ENCODE data around the gene ITGB5.
"Not testable (repeated sequence)": the region's sequence is repeated elsewhere in the genome, so short reads cannot be mapped to it uniquely, and the experiment has no call there.

ITGB5 gene

DNA sequence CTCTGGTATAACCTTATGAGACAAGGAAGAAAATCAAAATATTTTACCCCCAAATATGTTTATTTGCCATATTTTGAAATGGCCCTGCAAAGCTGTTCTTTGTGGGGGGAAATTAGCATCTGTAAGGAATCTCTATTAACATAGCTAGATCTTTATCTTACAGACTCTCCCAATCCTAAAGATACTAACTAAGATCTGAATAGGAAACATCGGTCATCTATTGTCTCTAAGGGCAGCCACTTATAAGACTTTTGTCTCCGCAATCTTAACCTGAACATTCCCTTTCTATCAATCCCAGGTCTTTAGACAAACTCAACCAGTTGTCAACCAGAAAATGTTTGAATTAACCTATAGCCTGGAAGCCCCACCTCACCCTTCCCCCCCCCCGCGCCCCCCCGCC, 135.7 kb downstream of the ITGB5 start:
- no peaks in the 10 kb centered on the region for H3K9me3 Mint-ChIP-seq
- no peak for DNase-seq
- H3K27ac Mint-ChIP-seq: no peak overlapping the region
- no peak overlapping the region for H3K4me3 Mint-ChIP-seq
- H3K27me3 Mint-ChIP-seq: no peaks in the 10 kb centered on the region
- peaks cover 12% of the 10 kb centered on the region for H3K36me3 Mint-ChIP-seq (ENCODE audit: low read depth)
- no peaks in the 10 kb centered on the region for H3K4me1 Mint-ChIP-seq (ENCODE audit: low read depth)

DNA sequence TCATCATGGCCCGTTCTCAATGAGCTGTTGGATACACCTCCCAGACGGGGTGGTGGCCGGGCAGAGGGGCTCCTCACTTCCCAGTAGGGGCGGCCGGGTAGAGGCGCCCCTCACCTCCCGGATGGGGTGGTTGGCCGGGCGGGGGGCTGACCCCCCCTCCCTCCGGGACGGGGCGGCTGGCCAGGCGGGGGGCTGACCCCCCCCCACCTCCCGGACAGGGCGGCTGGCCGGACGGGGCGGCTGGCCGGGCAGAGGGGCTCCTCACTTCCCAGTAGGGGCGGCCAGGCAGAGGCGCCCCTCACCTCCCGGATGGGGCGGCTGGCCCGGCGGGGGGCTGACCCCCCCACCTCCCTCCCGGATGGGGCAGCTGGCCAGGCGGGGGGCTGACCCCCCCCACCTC, 137.3 kb downstream of the ITGB5 start:
- not testable (repeated sequence) for H3K27ac Mint-ChIP-seq; H3K4me1 Mint-ChIP-seq (ENCODE audit: low read depth); H3K27me3 Mint-ChIP-seq; H3K4me3 Mint-ChIP-seq; H3K9me3 Mint-ChIP-seq; DNase-seq
- H3K36me3 Mint-ChIP-seq (ENCODE audit: low read depth): peaks cover 28% of the 10 kb centered on the region

DNA sequence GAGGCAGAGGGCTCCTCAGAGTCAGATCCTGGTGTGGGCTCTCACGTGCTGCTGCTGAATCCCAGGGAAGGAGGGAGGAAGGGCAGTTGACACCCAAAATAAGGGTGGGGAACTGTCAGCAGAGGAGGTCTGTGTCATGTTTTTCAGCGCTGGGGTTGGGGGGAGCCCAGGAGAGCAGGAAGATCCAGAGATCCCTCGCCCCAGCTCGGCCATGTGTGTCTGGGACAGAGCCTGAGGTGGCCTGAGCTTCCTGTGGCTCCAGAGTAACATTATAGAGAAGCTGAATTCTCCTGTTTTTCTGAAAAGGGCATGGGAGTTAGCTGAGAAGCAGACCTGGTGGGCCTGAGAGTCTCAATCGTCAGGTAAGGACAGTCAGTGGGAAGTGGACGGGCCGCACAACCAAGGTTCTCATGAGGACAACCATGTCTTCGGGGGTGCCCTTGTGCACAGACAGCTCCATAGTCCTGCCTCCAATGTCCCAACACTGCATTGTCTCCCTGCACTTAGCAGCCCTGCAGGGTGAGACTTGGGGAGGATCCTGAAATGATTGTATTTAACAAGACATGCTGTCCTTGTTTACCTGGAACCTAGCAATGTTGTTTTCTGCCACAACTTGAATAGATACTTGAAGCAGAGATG, 138.5 kb downstream of the ITGB5 start:
- H3K9me3 Mint-ChIP-seq: no peaks in the 10 kb centered on the region
- no peak overlapping the region for H3K4me3 Mint-ChIP-seq
- no peaks in the 10 kb centered on the region for H3K4me1 Mint-ChIP-seq (ENCODE audit: low read depth)
- H3K27ac Mint-ChIP-seq: peak overlapping the region; percentile 34
- no peak for DNase-seq
- H3K27me3 Mint-ChIP-seq: no peaks in the 10 kb centered on the region
- H3K36me3 Mint-ChIP-seq (ENCODE audit: low read depth): peaks cover 40% of the 10 kb centered on the region

DNA sequence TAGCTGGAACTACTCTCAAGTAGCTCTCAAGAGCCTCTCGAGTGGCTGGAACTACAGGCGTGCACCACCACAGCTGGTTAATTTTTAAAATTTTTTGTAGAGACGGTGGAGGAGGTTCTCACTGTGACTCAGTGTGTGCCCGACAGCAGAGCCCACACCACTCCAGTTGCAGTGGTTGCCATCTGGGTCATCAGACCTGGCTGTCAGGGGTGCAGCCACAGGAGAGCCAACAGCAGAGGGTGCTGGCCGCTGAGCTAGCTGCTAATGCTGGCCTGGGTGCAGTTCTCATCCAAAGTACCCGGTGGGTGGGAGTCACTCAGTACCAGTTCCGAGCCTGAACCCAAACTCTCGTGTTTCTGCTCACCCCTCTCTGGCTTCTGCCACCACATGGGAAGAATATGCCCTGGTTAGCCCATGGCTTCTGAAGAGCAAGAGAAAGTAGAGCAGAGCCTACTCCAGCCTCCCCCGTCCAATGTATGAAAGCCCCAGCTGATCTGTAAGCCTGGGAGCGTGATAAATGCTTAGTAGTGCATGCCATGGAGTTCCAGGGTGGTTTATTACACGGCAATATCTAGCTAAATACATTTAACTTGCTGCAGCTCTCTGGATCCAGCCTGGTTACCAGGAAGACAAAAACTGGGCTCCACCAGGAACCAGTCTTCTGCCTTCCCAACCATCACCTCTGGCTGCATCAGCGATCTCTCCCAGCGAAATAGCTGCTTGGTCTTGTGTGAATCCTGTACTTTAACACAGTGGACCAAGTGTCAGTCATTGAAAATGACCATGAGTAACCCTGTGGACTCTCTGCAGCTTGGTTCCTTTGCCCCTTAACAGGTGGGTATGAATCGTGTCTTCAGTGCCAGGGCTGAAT, 139.8 kb downstream of the ITGB5 start:
- no peak overlapping the region for H3K4me3 Mint-ChIP-seq

DNA sequence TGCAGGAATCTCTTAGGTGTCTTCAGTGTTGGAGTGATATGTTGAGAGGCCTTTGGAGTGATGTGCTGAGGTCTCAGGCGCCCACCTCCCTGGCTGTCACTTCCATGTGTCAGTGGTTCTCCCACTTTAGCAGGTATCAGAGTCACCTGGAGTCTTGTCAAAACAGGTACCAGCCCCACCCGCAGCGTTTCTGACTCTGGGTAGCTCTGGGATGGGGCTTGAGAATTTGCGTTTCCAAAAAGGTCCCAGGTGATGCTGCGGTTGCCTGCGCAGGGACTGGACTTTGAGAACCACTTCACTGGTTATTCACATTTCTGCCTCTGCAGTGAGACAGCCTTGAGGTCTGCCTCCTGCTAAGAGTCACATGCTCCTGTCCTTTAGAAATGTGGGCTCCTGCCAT, 141.4 kb downstream of the ITGB5 start:
- Mint-ChIP-seq H3K4me3 (no peak overlapping the region), H3K27ac (peak overlapping the region; percentile 38), H3K36me3 (ENCODE audit: low read depth) (peaks cover 67% of the 10 kb centered on the region), H3K4me1 (ENCODE audit: low read depth) (no peaks in the 10 kb centered on the region), H3K27me3 (no peaks in the 10 kb centered on the region), H3K9me3 (no peaks in the 10 kb centered on the region)
- DNase-seq: no peak

More for the DNA sequence above, 139.8 kb downstream of the ITGB5 start:
- H3K27ac Mint-ChIP-seq: no peak overlapping the region
- no peaks in the 10 kb centered on the region for H3K9me3 Mint-ChIP-seq
- H3K36me3 Mint-ChIP-seq (ENCODE audit: low read depth): peaks cover 51% of the 10 kb centered on the region
- H3K27me3 Mint-ChIP-seq: no peaks in the 10 kb centered on the region
- no peak for DNase-seq
- no peaks in the 10 kb centered on the region for H3K4me1 Mint-ChIP-seq (ENCODE audit: low read depth)

DNA sequence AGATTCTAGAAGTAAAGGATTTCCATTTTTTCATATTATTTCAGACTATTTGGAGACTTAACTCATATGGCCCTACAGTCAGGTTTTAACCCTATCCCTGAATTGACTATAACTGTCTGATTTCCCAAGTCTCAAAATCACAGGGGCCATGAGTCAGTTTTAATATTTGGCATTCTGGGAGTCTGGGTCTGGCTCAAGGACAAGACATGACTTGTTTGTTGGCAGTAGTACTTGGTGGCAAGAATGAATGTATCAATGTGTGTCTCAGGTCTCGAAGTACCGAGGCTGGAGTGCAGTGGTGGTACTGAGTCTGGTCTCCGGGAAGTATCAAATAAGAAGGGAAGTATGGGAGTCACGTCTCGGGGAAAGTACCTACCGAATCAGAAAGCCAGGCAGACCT, 146.1 kb downstream of the ITGB5 start:
- no peaks in the 10 kb centered on the region for H3K27me3 Mint-ChIP-seq
- H3K4me1 Mint-ChIP-seq (ENCODE audit: low read depth): peaks cover 25% of the 10 kb centered on the region
- no peak overlapping the region for H3K27ac Mint-ChIP-seq
- no peak overlapping the region for H3K4me3 Mint-ChIP-seq
- peaks cover 94% of the 10 kb centered on the region for H3K36me3 Mint-ChIP-seq (ENCODE audit: low read depth)
- H3K9me3 Mint-ChIP-seq: no peaks in the 10 kb centered on the region
- DNase-seq: no peak

DNA sequence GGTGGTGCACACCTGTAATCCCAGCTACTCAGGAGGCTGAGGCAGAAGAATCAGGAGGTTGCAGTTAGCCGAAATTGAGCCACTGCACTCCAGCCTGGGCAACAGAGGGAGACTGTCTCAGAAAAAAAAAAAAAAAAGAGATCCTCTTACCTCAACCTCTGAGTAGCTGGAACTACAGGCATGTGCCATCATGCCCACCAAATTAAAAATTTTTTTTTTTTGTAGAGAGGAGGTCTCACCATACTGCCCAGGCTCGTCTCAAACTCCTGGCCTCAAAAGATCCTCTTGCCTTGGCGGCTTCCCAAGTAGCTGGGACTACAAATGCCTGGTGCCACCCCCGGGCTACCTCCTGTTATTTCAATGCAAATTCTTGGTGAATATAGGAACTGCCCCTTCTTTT, 155.4 kb downstream of the ITGB5 start:
- peak overlapping the region; percentile 57 for H3K27ac Mint-ChIP-seq
- peaks cover 9% of the 10 kb centered on the region for H3K27me3 Mint-ChIP-seq
- H3K4me3 Mint-ChIP-seq: peak overlapping the region; percentile 99
- DNase-seq: no peak
- H3K9me3 Mint-ChIP-seq: no peaks in the 10 kb centered on the region
- H3K36me3 Mint-ChIP-seq (ENCODE audit: low read depth): peaks cover 58% of the 10 kb centered on the region
- H3K4me1 Mint-ChIP-seq (ENCODE audit: low read depth): peaks cover 33% of the 10 kb centered on the region

DNA sequence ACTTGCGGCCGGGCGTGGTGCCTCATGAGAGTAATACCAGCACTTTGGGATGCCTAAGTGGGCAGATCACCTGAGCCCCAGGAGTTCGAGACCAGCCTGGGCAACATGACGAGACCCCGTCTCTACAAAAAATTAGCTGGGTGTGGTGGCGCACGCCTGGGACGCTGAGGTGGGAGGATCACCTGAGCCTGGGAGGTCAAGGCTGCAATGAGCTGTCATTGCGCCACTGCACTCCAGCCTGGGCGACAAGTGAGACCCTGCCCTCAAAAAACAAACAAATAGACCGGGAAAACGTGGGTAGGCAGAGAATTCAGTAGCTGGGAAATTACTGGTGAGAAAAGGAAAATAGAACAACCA, 156.2 kb downstream of the ITGB5 start:
- Mint-ChIP-seq H3K4me3 (peak overlapping the region; percentile 99), H3K9me3 (no peaks in the 10 kb centered on the region), H3K27me3 (peaks cover 12% of the 10 kb centered on the region), H3K4me1 (ENCODE audit: low read depth) (peaks cover 33% of the 10 kb centered on the region), H3K27ac (peak overlapping the region; percentile 99), H3K36me3 (ENCODE audit: low read depth) (peaks cover 50% of the 10 kb centered on the region)
- no peak for DNase-seq

DNA sequence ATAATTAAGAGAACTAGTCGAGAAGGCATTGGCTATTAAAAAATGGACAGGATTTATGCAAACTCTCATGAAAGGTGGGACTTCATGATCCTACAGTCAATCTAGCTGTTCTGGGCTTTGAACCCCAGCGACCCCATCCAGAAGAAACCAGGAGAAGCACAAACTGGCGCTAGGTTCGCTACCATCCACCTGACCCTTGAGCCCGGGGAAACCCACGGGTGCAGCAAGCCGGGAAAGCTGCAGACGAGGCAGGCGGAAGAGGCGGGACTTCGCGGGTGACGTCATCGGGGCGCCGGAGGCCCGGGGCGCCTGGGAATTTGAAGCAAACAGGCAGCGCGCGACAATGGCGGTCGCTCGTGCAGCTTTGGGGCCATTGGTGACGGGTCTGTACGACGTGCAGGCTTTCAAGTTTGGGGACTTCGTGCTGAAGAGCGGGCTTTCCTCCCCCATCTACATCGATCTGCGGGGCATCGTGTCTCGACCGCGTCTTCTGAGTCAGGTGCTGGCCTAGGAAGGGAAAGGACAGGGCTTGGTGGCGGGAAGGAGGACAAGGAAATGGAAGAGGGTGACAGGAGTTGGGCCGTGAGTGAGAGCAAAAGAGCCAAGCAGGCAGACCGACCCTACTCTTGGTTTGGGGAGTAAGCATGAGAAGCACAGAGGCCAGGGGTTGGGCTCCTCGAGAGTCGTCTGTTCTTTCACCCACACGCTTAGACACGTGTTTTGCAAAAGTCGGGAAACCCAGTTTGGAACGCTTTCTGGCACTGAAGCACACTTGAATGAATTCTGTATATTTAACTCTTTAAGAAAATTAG, 156.8 kb downstream of the ITGB5 start, which contains the start of gene UMPS:
Gene UMPS (plus strand): TSS at position 324 of the 812 bp plus-strand sequence. CDS start 20 bp downstream, at position 344.
- peak; percentile 96 for DNase-seq
- peak within 1 kb of the TSS; percentile 99 for H3K4me3 Mint-ChIP-seq
- H3K36me3 Mint-ChIP-seq (ENCODE audit: low read depth): peaks cover 44% of the 10 kb centered on the region
- peaks cover 18% of the 10 kb centered on the region for H3K27me3 Mint-ChIP-seq
- peak within 1 kb of the TSS; percentile 99 for H3K27ac Mint-ChIP-seq
- H3K4me1 Mint-ChIP-seq (ENCODE audit: low read depth): peaks cover 32% of the 10 kb centered on the region
- H3K9me3 Mint-ChIP-seq: no peaks in the 10 kb centered on the region

DNA sequence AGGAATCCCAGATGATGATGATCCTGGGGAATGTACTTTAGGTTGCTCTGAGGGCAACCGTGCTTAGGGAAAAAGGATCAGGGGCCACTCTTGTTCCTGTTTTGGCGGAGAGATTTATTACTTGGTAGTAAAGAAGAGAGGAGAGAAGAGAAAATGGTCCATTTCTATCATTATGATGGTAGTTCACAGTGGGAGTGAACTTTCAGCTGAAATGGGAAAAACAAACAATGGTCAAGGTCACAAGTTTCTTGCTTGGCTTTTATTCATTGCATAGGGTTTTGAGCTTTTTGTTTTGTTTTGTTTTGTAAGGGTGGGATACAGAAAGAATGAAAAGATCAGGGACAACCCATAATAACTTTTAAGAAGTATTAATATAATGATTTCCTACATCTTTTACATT, 164.6 kb downstream of the ITGB5 start:
- H3K27me3 Mint-ChIP-seq: peaks cover 44% of the 10 kb centered on the region
- no peak overlapping the region for H3K27ac Mint-ChIP-seq
- H3K9me3 Mint-ChIP-seq: no peaks in the 10 kb centered on the region

DNA sequence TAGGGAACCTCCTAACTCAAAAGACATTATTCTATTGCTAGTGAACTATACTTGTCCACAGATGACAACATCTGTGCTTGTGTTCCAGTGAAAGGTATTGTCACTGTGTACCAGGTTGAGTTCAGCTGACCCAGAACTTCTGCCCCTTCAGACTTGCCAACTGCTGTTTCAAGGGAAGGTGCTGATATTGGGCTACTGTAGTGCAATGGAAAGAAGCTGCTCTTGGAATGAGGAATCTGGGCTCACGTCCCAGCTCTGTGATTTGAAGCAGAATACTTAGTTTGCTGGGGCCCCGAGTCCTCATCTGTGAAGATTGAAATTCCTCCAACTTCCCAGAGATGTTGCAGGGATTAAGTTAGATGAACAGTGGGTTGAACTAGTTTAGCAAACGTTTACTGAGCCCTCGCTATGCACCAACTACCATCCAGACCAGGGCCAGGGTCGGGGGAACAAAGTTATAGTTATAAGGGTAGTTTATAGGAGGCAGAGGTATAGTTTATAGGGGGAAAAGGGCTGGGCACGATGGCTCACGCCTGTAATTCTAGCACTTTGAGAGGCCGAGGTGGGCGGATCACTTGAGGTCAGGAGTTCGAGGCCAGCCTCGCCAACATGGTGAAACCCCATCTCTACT, 172.8 kb downstream of the ITGB5 start:
- Mint-ChIP-seq H3K4me3 (no peak overlapping the region), H3K4me1 (ENCODE audit: low read depth) (no peaks in the 10 kb centered on the region), H3K27ac (no peak overlapping the region), H3K27me3 (peaks cover 23% of the 10 kb centered on the region), H3K36me3 (ENCODE audit: low read depth) (no peaks in the 10 kb centered on the region), H3K9me3 (no peaks in the 10 kb centered on the region)
- no peak for DNase-seq

More for the DNA sequence above, 164.6 kb downstream of the ITGB5 start:
- Mint-ChIP-seq H3K4me3 (no peak overlapping the region), H3K36me3 (ENCODE audit: low read depth) (no peaks in the 10 kb centered on the region), H3K4me1 (ENCODE audit: low read depth) (no peaks in the 10 kb centered on the region)
- no peak for DNase-seq

All from activated T-cell treated with anti-CD3 and anti-CD28 coated beads, Interleukin-2, amount 50 U/mL, for 24 hours (primary cell).